NCI-H748 treated with DMSO at 0.1 percent for 48 hours (cell line): ENCODE measurements around the gene GABRA5.
"Not testable (repeated sequence)": the region's sequence is repeated elsewhere in the genome, so short reads cannot be mapped to it uniquely, and the experiment has no call there.

Experiments used
- DNase-seq: peaks from one replicate; lab custom pipeline; 2025; lab: John Stamatoyannopoulos, UW

Gene GABRA5

DNA sequence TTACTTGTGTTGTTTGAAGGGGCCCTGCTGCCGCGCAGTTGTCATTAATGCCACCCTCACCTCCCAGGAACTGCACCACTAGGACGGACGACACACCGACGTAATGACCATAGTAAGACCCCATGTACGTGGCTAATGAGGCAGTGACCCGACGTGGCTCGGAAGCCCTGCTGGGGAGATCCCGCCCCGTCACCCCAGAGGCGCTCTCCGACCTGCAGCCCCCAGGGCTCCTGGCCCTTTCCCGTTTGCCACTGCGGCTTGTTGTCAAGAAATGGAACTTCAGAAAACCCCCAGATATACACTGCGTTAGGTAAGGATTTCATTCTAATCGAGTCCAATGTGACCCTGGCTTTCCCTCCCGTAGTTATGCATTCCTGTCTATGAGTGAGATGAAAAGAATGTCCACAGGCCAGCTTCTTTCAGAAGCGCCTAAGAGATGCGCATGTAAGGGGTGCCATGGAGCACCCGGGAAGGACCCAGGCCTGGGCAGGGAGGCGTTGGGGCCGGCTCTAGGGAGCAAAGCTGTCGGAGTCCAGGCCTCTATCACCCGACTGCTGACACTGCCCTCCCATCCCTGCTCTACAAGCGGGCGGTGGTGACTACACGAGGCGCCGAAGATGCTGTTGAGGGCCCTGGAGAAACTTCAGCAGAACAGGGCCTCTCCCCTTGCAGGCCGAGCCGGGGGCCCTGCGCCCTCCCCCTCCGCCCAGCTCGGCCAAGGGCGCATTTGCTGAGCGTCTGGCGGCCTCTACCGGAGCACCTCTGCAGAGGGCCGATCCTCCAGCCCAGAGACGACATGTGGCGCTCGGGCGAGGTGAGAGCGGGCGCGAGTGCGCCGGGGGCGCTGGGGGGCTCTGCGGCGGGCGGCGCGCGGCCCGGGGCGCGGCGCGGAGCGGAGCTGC, at the start of gene GABRA5:
GABRA5 (plus strand) TSS at position 765 of the 902 bp plus-strand sequence. CDS start 2,187 bp downstream, outside the sequence.
- peak; percentile 25 for DNase-seq

DNA sequence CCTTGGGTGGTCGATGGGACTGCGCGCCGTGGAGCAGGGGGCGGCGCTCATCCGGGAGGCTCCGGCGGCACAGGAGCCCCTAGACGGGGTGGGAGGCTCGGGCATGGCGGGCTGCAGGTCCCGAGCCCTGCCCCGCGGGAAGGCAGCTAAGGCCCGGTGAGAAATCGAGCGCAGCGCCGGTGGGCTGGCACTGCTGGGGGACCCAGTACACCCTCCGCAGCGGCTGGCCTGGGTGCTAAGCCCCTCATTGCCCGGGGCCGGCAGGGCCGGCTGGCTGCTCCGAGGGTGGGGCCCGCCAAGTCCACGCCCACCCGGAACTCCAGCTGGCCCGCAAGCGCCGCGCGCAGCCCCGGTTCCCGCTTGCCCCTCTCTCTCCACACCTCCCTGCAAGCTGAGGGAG, 35.7 kb upstream of the GABRA5 start:
- DNase-seq, result not testable (repeated sequence)

DNA sequence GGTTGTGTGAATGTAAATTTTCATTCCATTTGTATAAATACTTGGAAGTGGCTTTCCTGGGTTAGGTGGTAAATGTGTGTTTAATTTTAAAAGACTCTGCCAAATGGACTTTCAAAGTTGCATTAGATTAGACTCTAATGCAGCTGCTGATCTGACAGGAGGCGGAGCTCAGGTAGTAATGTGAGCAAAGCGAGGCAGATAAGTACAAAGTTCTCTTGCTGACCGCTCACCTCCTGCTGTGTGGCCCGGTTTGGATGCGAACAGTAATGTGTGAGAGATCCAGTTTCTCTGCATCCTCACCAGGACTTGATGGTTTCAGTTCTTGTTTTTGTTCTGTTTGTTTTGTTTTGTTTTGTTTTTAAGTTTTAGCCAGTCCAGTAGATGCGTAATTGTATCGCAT, 34.9 kb upstream of the GABRA5 start:
- DNase-seq, result no peak

- DNase-seq, result no peak
Observed at GRCh38 chr15:26838742-26839460, 28.0 kb upstream of the GABRA5 start.

GRCh38 chr15:26841514-26841913, 25.3 kb upstream of the GABRA5 start:
- no peak for DNase-seq

DNA sequence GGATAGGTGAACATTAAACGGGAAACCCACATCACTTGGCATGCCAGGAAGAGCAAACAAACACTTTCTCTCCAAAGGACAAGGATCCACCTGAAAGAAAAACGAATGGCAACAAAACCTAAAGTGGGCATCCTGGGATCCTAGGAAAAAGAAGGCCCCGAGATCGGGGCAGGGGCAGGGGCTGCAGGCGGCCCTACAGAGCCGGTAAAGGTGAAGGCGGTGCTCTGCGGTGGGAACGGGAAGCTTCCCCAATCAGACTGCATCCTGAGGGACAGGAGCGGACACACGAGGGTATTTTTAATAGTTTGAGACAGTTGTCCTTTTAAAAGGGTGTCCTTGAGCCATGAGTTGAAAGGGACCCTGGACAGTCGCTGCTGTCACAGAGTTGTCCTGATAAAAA, 24.9 kb upstream of the GABRA5 start:
- DNase-seq, result no peak

DNA sequence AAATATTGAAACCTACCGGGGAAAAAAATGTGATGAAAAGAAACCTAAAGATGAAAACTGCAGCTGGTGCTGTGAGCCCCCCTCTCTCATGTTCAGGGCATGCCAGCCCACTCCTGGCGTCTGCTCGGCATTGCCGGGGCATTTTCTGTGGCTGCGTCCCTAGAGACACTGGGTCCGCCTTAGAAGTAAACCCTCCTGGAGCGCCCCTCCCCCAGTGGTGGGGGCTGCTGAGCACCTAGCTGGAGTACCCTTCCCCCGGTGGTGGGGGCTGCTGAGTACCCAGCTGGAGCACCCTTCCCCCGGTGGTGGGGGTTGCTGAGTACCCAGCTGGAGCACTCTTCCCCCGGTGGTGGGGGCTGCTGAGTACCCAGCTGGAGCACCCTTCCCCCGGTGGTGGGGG, 24.5 kb upstream of the GABRA5 start:
- no peak for DNase-seq

GRCh38 chr15:26844901-26845300, 22.0 kb upstream of the GABRA5 start:
- no peak for DNase-seq

- DNase-seq, result no peak
Observed at GRCh38 chr15:26848498-26848897, 18.4 kb upstream of the GABRA5 start.

GRCh38 chr15:26850161-26850560, 16.7 kb upstream of the GABRA5 start:
- DNase-seq, result no peak

DNA sequence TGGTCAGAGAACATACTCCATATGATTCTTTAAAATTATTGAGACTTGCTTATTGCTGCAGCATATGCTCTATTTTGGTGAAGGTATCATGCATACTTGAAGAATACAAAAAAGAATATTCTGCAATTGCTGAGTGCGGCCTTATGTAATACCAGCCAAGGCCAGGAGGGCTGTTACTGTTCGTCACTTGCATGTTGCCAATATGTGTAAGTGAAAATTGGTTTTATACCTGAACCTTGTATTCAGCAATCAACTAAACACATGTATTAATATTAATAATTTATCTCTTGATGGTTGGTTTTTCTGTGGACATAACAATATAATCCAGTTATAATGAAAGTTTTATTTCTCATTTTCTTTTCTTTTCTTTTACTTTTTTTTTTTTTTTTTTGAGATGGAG, 13.9 kb upstream of the GABRA5 start:
- no peak for DNase-seq

DNA sequence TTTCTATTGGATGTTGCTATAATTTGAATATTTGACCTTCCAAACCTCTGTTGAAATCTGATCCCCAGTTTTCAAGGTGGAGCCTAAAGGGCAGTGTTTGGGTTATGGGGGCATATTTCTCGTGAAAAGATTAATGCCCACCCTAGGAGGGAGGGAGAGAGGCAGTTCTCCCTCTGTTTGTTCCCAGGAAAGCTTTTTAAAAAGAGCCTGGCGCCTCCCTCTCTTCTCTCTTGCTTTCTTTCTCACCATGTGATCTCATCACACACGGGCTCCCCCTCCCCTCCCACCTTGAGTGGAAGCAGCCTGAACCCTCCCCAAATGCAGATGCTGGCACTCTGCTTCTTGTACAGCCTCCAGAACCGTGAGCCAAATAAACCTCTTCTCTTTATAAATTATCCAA, 12.4 kb upstream of the GABRA5 start:
- DNase-seq, result no peak

DNA sequence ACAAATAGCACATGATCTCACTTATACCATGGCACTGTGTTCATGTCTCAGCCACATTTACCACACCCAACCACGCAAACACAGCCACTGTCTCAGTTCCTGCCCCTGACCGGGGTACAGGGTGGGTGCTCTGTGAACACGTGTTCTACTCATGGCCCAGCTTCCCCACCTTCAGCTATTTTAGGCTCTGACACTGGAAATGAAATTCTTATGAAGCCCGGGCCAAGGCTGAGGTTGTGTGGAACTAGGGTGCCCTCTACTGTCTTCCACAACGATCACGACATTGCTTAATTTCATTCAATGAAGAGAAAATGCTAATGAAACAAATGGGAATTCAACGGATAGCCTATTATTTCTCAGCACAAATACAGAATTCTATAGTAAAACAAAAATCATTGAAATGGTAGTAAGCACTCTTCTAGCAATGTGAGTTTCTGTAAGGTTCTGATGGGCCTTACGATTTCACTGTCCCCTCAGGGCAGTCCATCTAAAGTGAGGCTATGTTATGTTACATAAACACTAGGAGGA, 2.1 kb upstream of the GABRA5 start:
- peak; percentile 29 for DNase-seq

GRCh38 chr15:26867200-26868007, 542 bp downstream of the GABRA5 start:
- DNase-seq, result no peak

GRCh38 chr15:26868029-26868685, 1.3 kb downstream of the GABRA5 start:
- no peak for DNase-seq

GRCh38 chr15:26869628-26870027, 2.8 kb downstream of the GABRA5 start:
- DNase-seq, result no peak

DNA sequence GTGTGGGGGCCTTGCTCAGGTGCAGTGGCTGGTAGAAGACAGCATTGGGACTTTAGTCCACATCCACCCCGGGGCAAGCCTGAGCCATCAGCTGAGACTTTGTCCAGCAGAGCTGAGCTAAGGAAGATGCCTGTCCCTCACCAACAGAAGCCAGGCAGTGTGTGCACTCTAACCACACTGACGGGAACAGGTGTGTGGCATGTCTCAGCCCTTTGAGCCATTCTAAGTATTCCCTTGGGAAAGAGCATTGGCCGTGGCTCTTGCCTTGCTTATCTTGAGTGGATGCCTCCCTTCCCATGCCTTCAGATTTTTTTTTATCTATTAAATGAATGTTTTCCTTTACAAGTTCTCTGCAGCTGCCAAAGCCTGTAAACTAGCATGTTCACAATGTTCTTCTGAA, 3.5 kb downstream of the GABRA5 start:
- no peak for DNase-seq

DNA sequence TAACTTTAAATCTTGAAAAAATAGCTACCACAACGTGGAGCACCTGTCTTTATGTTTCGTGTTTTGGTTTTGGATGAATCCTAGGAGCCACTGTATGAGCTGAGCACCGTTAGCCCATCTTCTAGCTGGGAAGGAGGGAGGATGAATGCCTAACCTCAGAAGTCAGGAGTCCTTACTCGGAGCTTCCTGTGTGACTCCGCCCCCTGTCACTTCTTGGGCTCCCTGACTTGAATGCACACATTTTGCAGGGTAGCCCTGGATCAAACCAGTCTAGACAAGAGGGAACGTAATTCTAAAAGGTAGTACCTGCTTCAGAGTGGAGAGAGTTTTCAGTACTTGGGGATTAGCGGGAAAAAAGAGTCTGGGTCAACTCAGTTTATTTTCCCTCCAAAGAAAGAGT, 5.3 kb downstream of the GABRA5 start:
- DNase-seq, result no peak

DNA sequence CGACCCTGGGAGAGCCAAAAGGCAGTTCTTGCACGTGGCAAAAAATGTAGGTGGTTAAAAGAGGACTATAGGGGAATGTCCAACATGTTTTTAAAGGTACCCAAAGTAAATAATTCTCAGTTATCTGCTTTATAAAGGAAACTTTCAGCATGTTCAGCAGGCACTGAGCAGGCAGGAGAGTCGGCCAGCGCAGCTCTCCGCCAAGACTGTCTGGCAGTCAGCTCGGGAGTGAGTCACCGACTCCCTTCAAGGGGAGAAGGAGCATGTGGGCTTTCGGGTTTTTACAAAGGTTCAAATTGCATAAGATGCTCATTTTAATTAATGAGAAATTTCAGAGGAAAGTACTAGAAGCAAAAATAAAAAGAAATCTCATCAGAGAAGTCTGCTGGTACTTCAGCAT, 7.0 kb downstream of the GABRA5 start:
- DNase-seq, result no peak

GRCh38 chr15:26874774-26875475, 8.1 kb downstream of the GABRA5 start:
- no peak for DNase-seq

- DNase-seq, result no peak
Observed at GRCh38 chr15:26875476-26875850, 8.6 kb downstream of the GABRA5 start.
